GM21576 (cell line): ENCODE measurements around the gene CDH19.

Experiments used
- ATAC-seq: cut with Tn5 transposase; IDR thresholded peaks from one replicate; pipeline ENCODE4 v1.9.1; 2021; ENCODE audit warnings: mild to moderate bottlenecking, moderate library complexity; ENCODE audit not compliant: unreplicated experiment

CDH19 gene

DNA sequence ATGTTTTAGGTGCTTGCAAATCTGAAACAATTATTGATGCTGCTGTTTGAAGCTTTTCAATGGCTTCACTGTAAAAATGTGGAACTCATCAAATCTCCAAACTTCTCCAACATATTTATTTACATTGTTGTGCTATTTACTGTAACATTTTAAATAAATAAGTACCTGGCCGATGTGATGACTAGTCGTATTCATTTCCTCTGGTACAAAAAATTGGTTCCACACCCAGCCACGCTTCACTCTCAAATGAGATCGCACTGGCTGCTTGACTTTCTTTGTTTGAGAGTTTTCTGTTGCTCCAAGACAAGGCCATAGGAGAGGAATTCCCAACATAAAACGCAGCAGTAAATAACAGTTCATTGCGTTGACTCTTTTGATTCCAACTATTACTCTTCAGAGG, 32.0 kb downstream of the CDH19 start:
- no peak for ATAC-seq

DNA sequence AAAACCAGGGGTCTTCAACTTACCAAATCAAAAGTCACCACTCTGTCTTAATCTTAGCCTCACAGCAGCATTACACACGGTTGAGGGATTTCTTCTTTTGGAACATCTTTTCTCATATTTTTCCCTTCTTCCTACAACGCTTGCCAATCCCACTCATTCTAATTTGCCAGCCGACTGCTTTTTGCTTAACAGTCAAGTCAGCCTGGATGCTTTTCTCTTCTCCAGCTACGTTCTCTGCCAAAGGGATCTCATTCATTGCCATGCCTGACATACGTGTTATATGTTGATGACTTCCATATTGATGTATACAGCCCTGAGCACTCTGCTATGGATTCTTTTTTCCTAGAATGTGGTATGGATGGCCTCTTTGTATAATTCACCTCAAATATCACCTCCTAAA, 37.3 kb downstream of the CDH19 start:
- ATAC-seq = no peak

DNA sequence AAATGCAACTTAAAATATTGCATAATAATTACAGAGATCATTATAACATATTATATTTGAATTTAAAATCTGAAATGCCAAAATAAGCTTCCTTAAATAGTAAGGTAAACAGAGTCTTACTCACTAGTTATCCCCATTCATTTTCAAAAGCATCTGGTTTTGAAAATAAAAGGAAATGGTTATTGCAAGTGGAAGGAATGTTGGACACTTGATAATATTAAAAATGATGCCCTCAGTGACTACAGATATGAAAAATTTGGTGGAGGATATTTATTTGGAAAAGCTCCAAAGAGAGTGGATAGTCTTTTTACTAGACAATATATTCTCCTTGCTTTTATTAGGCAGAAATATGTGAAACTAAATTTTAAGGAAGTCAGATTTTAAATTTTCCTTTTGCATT, 39.7 kb downstream of the CDH19 start:
- ATAC-seq = no peak

DNA sequence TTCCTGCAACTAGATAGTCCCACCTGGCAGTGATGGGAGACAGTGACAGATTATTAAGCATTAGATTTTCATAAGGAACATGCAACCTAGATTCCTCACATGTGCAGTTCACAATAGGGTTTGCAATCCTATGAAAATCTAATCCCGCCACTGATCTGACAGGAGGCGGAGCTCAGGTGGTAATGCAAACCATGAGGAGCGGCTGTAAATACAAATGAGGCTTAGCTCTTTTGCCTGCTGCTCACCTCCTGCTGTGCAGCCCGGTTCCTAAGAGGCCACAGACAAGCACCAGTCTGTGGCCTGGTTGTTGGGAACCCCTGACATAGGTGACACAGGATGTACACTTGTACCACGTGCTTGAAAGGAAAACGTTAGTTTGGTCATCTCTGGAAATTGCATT, 41.6 kb downstream of the CDH19 start:
- no peak for ATAC-seq

DNA sequence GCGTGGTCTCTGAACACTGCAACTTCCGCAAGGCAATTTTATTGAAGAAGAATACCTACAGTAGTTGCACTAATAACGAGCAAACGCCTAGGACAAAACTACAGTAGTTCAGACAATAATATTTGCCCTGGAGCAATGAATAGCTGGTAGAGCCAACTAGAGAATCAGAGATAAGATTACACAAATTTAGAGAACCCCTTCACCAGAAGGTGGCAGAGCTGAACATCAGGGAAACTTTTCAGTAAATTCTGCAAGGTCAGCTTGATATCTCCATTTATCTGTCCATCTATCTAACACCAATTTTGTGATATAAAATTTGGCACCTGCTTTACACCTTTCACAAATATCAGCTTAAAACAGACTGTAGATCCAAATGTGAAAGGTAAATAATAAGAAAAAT, 43.8 kb downstream of the CDH19 start:
- ATAC-seq = no peak

DNA sequence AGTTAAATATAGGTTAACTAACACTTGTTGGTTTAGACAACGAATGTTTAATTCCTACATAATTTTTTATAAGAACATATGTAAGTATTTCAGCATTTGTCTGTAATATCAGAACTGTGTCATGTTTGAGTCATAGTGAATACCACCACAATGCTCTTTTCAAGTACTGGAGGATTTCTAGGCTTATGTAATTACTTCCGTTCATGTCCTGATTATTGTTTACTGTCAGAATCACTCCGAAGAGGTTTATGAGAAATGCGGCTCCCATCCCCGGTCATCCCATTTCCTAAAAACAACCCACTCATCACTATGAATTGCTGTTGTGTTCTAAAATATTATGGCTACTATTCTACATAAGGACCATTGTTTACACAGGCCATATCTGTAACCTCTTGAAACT, 45.1 kb downstream of the CDH19 start:
- no peak for ATAC-seq

DNA sequence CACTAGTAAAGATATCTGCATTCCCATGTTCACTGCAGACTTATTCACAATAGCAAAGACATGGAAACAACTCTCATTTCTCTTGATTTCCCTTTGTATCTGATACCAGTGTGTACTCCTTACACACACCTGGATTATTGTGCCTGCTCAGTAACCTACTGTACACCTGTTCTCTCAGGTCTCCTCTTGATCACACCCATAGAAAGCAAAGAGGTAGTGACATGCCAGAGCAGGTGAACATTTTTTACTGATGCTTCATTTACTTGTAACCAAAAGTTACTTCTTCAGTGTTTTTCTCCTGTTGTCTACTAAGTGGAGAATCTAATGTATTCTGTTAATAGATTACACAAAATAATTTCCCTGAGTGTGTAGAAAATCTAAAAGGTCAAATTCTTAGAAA, 46.8 kb downstream of the CDH19 start:
- ATAC-seq = no peak

DNA sequence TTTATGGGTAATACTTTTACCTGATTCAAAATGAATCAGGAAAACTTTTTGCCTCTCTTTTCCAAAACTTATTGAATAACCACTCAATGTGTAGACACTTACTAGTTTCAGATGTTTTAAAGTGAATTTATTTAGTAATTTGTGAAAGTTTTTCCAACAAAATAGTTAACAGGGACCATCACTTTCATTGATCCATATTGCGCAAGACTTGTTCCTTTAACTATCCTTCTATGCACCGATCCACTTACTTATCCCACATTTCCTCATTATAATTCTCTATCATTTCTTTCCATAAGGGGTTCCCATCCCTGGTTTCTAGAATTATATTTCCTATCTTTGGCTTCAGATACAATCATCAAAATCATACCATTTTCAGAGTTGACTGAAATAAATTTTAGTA, 48.3 kb downstream of the CDH19 start:
- no peak for ATAC-seq

DNA sequence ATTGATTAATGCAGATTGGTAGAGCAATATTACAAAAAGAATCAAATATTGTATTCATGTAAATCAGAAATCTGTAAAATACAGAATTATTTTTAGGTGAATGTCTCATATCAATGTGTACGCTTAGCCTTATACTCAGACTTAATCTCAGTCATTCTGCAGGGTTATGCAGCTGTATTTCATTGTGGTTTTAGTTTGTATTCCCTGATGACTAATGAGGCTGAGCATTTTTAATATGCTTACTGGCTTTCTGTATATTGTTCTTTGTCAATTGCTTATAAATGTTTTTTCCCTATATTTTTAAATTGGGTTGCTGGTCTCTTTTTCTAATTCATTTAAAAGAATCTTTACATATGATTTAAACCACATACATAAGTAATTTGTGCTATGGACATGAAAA, 50.1 kb downstream of the CDH19 start:
- ATAC-seq = no peak

DNA sequence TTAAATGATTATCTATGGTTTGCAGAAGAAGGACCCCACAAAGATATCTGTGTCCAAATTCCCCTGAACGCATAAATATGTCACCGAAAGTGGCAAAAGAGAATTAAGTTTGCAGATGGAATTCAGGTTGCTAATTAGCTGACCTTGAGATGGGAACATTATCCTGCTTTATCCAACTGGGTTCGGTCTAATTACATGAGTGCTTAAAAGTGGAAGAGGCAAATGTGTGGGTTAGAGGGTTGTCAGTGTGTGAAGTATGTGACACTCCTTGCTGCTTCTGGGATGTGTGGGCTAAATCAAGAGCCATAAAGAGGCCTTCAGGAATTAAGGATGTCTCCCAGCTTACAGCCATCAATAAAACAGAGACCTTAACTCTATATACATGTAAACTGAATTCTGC, 53.5 kb downstream of the CDH19 start:
- ATAC-seq = no peak

DNA sequence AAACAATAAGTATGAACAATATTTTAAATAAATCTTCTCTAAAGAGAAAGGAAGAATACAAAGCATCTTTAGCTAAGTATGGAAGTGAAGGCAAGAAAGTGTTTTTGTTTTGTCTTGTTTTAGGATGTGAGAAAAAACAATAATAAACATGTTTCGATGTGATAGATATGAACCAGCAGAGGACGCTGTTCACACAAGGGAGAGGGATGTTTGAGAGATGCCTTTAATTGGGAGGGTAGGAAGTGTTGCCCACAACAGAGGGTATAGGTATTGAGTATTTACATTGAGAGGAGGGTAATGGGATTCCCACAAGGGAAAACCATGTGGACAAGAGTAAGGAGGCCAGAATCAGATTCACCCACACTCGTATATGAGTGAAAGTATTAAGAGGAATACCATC, 55.1 kb downstream of the CDH19 start:
- no peak for ATAC-seq

DNA sequence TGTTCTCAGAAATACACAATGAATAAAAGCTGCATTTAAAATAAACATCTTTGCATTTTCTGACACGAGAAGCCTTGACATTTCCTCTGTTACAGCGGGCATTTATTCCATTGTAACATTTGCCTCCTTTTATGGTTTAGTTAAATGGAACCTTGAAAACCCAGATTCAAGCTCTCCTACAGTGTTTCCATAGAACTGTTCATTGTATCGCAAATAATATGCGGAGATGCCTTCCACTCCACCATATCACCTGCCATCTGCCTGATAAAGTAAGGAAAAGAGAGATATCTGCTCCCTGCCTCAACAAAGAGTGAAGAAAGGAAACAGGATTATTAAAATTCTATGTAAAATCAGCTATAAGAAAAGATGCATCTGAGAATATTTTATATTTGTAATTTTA, 69.8 kb downstream of the CDH19 start:
- no peak for ATAC-seq

DNA sequence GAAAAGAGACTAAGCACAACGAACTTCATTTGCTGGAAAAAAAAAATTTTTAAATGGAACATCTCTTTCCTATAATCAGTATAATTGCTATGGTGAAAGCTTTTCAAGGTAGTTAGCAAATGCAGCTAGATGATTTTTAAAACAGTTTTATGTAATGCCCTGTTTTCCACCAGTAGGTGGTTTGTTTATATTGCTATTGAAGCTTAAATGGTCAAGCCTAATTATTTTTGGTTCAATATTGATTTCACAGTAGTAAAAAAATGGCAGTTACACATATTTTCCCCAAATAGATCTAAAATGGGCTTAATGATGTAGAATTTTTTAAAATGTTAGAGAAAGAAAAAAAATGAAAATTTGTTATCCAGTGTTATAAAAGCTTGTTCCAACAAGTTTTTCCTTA, 70.2 kb downstream of the CDH19 start:
- ATAC-seq = no peak

DNA sequence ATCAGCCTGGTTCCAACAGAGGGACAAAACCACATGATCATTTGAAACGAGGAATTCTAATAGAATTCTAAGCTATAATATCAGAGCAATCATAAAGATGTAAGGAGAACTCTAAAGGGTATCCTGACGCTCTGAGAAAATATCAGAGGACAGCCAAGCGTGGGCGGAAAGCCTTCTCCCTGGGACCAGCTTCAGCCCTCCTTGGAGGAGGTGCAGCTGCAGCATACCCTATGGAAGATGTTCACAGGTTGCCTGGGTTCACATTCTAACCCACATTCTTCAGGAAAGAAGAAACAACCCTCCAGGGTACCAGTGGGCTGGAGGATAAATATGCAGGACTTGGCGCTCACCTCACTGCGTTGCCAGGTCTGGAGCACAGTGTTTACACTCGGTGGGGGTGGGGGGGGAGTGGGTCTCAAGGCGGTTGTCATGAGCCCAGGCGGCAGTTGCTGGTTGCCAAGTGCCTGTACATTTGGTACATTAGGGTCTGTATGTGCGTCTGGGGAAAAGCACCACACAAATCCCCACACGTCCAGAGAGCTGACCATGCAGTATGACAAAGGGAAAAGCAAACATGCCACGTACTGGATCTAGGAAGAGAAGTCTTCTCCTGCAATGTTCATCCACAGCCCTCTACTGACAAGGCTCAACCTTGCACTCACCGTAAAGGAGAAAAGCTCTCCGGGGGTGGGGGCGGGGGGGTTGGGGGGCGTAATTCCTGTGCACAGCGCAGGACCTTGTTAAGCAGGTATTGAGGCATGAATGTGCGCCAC, 80.5 kb downstream of the CDH19 start:
- ATAC-seq = no peak

DNA sequence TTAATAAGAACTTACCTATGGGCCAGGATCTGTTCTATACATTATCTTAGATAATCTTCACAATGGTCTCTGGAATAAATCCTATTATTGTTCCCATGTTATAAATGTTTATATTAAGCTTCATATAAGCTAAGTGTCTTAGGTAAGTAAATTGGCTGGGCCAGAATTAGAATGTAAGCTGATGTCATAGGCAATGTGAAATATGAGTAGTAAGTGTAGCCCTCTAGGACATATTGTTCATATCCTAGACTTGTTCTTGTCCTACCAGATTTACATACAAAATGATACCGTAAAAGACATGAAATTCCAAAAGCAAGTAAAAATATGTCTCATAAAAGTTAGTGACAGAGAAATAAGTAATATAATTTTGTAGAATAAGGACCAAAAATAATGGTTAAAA, 89.9 kb downstream of the CDH19 start:
- ATAC-seq = no peak

DNA sequence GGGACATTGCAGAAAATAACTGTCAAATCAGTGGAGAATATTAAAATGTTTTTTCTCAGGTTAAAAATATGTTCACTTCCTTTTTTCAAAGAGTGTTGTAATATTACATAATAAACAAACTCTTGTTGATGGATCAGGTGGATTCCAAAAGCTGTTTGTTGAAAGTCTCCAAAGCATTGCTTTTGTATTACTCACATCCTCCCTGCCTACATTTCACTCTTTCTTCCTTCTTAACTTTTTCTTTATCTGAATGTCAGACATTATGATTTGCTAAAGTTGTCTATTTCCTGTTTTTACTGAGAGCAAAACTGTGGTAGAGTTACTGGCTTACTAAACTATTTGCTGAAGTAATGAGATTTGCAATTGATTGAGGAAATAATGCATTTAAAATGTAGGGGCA, 92.1 kb downstream of the CDH19 start:
- ATAC-seq = no peak

DNA sequence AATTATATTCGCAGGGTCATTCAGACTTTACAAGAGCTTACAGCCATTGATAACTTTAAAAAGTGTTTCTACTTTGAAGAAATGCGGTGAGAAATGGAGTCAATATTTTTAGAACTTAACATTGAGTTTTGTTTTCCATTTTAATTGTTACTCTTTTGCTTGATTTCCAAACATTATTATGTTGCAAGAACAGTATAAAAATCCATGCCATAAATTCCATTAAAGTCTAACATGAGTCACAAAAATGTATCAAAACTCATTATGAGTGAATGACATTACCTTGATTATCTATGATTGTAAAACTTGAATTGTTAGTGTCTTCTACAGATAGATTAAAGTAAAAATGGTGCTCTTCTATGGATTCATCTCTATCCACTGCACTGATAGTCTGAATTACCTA, 92.6 kb downstream of the CDH19 start:
- no peak for ATAC-seq

DNA sequence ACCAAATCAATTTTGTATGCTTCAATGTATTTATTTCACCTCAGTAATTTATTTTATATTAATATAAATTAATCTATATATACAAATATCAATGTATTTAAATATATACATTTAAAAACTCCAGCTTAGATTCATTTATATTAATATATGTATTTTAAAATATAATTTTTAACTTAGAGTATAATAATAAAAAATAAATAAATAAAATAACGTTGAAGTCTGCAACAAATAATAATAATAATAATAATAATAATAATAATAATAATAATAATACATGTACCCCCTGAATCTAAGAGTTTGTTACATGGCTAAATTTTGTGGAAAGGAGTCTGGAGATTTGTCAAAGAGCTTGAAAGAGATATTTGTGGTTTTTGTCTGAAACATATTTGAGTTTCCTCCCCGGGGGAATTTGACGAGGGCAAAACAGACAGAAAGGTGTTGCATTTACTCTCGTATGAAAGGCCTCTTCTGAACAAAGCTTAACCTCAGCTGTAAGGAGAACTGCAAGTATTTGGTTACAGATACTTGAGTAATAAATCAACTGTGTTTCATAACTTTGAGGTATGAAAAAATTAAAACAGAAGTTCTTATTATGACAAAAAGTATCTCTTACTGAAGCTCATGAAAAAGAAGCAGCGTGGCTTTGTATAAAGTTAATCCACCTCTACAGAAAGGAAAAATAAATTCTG, 93.4 kb downstream of the CDH19 start:
- no peak for ATAC-seq

DNA sequence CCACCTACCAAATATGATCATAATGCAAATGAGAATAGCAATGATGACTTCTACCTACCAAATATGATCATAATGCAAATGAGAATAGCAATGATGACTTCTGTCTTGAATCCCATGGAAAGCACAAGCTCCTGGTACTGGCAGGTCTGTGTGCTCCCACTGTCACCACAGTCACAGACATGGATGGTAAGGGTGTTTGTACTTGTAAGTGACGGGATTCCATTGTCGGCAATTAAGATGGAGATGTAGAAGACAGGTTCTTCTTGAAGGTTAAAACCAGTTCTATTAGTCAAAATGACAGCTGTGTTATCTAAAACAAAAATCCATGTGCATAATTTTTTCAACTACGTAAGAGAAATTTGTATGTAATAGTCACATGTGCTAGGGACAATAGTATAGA, 95.0 kb downstream of the CDH19 start:
- ATAC-seq = no peak

DNA sequence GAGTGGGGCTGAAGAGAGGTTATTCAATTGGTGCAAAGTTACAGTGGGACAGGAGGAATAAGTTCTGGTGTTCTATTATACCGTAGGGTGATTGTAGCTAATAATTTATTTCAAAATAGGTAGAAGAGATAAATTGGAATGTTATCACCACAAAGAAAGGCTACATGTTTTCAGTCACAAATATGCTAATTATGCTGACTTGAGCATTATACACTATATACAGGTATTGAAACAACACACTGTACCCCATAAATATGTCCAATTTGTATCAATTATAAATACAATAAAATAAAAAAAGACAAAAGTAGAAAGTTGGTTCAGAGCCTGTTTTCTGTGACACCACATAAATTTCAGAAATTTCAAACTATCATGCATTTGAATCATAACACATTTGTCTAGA, 97.7 kb downstream of the CDH19 start:
- no peak for ATAC-seq

DNA sequence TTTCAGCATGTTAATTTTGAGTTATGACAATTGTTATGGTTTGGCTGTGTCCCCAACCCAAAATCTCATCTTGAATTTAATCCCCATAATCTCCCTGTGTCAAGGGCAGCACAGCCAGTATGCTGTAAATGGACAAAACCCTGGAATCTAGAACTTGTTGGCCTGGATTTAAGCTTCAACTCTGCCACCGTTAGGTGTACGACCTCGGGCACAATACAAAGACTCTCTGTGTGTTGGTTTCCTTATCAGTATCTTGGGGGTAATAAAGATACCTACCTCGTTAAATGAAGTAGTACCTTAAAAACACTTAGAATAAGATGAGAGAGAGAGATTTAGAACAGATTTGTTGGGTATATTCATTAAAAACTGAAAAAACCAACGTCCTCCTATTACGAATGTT, 106.5 kb downstream of the CDH19 start:
- ATAC-seq = no peak

DNA sequence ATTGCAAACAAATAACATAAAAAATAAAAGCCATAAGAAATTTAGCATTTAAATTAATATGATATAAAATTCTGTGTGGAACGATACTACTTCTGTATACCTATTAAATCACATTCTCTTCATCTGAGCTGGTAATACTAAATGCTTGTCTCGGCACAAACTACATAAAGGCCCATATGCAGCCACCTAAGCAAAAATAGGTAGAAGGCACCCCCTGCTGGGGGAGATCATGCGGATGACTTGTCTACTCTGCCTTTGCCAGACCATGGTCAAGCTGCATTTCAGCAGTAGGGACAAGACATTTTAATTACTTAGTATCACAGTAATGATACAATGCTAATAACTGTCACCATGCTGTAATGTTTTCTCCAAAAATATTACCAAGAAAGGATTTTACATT, 108.0 kb downstream of the CDH19 start:
- no peak for ATAC-seq

DNA sequence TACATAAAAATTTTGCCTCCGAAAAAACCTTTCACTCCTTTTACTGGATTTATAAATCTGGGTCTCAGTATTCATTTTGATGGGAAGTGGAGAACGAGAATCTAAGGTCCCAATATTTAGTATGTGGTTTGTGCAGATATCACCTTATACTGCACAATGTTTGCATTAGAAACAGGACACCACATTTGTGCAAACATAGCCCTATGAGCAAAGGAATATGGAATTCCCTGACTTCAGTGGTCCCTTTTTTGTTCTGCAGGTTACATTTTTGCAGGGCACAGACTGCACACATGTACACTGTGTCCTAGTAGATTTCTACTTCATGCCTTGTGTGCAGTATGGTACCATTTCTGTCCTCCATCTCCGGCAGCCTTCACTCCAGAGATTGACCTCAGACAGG, 130.0 kb downstream of the CDH19 start:
- no peak for ATAC-seq
